ENCODE measurements around the gene ATP11A.

DNA sequence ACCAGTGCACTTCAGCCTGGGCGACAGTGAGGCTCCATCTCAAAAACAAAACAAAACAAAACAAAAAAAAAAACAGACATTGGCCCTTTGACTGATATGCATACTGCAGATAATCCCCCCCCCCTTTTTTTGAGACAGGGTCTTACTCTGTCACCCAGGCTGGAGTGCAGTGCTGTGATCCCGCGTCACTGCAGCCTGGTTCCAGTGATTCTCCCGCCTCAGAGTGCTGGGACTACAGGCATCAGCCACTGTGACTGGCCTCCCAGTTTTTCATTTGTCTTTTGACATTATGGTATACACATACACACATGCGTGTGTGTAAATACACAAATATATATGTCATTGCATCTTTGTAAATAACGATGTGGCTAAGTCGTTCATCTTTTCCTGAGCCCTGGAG lies 61.8 kb downstream of the ATP11A start:
- TF ChIP-seq, protein P1, sequence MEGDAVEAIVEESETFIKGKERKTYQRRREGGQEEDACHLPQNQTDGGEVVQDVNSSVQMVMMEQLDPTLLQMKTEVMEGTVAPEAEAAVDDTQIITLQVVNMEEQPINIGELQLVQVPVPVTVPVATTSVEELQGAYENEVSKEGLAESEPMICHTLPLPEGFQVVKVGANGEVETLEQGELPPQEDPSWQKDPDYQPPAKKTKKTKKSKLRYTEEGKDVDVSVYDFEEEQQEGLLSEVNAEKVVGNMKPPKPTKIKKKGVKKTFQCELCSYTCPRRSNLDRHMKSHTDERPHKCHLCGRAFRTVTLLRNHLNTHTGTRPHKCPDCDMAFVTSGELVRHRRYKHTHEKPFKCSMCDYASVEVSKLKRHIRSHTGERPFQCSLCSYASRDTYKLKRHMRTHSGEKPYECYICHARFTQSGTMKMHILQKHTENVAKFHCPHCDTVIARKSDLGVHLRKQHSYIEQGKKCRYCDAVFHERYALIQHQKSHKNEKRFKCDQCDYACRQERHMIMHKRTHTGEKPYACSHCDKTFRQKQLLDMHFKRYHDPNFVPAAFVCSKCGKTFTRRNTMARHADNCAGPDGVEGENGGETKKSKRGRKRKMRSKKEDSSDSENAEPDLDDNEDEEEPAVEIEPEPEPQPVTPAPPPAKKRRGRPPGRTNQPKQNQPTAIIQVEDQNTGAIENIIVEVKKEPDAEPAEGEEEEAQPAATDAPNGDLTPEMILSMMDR (IDR thresholded peaks at IDR 0.05) = no peak
- TF ChIP-seq POLR2A (IDR thresholded peaks at IDR 0.05) = no peak
